HG03139 (cell line): Measurements from ENCODE around the gene RGS17.
"Not testable (repeated sequence)": the region's sequence is repeated elsewhere in the genome, so short reads cannot be mapped to it uniquely, and the experiment has no call there.

ENCODE experiments used
- ATAC-seq: cut with Tn5 transposase; IDR thresholded peaks from one replicate; pipeline ENCODE4 v1.9.1; 2021; ENCODE audit not compliant: unreplicated experiment

The RGS17 gene

GRCh38 chr6:153126218-153126617 lies 4.9 kb downstream of the RGS17 start:
- no peak for ATAC-seq

DNA sequence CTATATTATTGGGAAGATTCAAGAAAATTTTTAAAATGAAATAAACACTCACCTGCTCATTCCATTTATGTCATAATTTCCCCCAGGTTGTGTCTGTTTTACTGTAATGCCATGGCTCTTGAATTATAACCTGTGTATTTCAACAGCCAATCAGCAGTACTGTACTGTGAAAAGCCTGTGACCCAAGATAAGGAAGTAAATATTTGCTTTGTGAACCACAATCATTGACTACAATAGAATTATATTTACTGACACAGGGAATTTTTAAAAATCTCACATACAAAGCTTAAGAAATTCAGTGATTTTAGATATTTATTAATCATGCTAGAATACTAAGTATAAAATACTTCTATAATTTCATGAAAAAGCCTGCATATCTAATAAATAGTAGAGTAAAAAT lies 6.0 kb downstream of the RGS17 start:
- no peak for ATAC-seq

DNA sequence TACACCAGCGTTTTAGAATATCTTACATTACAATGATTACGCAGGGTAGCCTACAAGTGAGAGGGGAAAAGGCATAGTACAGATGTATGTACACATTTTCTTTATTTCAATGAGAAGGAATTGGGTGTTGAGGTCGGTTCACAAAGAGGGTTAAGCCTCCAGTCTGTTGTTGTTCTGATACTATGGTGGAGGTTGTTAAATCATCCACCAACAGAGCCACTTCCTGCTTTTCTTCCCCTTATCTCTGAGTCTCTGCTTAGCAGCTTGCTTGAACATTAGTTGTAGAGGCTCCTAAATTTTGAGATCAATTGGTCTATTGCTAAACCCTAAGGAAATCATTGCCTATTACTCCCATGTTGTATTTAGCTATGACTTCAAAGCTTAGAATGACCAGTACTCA lies 7.3 kb downstream of the RGS17 start:
- ATAC-seq, result peak; percentile 74

- ATAC-seq, result no peak
Measured at GRCh38 chr6:153121311-153121710, 9.8 kb downstream of the RGS17 start.

DNA sequence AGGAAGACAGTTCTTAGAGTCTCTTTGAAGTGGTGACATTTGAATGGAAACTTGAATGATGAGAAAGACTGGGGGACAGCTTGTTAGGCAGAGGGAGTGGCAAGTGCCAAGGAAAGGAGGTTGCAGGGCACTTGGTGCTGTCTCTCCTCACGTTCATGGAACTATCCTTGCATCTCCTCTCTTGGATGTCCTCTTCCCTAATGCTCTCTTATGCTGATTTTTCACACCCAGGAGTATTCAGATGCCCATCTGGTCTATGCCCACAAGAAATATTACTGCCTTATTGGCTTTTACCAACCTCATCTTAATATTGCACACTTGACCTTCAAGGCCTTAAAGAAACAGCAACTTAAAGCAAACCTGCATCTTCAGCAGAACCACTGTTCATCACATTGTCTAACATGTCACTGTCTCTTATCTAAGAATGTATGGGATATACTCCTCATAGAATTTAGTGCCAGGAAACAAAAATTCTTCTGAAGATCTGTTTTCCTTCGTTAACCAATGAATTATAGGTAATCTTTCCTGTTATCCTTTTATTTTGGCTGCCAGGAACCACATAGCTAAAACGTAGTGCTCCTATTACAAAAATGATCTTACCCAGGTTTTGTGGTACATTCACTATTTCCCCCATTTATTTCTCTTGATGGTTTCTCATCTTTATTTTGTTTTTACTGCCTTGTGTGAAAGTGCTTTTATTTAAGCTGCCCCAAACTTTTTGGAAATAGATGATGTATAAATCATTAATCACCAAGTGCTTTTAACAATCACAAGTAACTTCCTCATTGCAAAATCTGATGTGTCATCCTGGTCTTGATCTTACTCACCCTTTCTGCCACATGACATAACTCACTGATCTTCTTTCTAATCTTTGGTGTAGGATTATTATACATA lies 12.8 kb downstream of the RGS17 start:
- peak; percentile 98 for ATAC-seq

GRCh38 chr6:153111082-153111481 lies 20.0 kb downstream of the RGS17 start:
- not testable (repeated sequence) for ATAC-seq

DNA sequence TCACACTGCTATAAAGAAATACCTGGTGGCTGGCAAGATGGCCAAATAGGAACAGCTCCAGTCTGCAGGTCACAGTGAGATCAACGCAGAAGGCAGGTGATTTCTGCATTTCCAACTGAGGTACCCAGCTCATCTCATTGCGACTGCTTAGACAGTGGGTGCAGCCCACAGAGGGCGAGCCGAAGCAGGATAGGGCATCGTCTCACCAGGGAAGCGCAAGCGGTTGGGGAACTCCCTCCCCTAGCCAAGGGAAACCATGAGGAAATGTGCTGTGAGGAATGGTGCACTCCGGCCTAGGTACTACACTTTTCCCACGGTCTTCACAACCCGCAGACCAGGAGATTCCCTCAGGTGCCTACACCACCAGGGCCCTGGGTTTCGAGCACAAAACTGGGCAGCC lies 20.5 kb downstream of the RGS17 start:
- ATAC-seq, result not testable (repeated sequence)

GRCh38 chr6:153108315-153108714 lies 22.8 kb downstream of the RGS17 start:
- ATAC-seq, result no peak

DNA sequence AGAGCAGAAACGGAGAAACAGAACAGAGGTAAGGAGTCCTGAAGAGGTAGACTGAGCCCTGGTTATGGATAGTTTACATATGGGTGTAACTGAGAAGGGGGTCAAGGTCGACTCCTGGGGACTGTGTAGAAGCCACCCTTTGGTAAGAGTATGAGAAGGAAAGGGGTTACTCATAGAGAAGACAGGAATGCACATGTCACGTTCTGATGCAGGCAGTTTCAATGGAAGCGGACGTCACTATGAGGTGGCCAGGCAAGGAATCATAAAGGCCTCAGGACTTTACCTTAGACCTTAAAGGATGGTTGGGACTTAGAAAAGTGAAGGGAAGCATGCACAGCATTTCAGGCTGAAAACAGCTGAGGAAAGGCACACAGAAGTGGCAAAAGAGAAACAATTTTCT lies 25.1 kb downstream of the RGS17 start:
- no peak for ATAC-seq

DNA sequence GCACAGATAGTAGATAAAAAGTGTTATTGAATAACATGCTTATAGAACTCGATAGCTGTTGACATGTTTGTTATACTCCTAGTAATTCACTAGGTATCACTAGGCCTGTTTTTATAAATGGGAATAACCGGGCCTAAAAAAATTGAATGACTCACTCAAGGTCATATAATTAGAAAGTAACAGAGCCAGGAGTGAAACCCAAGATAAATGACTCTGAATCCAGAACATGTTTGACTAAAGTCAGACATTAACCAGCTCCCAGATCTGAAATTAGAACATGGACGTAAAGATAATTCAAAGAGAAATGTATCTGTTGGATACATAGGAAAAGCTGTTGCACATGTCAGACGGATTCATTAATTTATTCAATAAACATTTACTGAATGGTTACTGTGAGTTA lies 26.9 kb downstream of the RGS17 start:
- ATAC-seq, result no peak

GRCh38 chr6:153103319-153103655 lies 27.8 kb downstream of the RGS17 start:
- ATAC-seq, result no peak

DNA sequence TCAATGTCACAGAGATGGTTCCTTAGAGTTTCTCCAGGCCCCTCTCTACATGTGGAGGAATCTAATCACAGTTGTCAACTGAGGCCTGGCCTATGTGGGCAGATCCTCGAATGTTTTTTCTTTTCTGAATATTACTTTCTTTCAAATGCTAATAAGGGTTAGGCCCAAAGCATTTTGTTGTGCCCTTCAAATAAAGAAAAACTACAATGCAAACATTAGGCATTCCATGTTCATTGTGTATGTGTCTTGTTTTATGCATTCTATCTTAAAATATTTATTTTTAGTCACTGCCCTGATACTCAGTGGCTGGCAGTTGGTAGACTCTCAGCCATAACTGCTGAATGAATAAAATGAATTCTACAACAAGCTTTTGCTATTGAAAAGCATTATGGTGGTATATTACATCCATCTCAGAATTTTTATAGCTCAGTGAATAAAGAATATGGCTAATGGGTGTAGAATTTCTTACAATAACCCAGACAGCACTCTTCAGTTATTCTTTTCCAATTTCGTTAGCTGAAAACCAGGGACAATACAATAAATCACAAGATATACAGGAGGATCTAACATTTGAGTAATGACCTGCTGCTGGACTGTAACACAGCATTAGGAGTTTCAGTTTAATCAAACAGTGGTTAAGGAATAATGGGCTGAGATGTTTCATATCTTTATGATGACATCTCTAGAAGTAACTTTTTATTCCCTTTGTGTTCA lies 28.3 kb downstream of the RGS17 start:
- no peak for ATAC-seq

GRCh38 chr6:153101461-153101860 lies 29.6 kb downstream of the RGS17 start:
- ATAC-seq, result no peak

GRCh38 chr6:153099636-153100035 lies 31.4 kb downstream of the RGS17 start:
- ATAC-seq, result peak; percentile 47

DNA sequence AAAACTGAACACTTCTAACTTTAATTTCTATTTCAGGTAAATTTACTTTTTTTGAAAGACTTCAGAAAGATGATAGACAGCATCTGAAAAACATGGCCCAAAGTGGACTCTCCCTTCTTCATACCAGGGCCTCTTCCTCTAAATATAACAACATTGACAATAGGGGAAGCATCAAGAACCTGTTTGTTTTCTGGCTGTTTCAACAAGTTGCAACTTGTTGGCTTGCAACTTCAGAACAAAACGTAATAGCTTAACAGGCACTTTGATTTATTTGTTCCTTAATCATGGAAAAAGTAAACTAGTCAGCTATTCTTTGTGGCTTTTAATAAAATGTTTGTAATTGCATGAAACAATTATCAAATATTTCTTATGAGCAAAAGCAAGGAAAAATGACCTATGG lies 34.3 kb downstream of the RGS17 start:
- no peak for ATAC-seq

GRCh38 chr6:153096031-153096430 lies 35.1 kb downstream of the RGS17 start:
- ATAC-seq, result no peak

GRCh38 chr6:153092082-153093013 lies 38.7 kb downstream of the RGS17 start:
- peak; percentile 81 for ATAC-seq

GRCh38 chr6:153090241-153090930 lies 40.7 kb downstream of the RGS17 start:
- no peak for ATAC-seq

DNA sequence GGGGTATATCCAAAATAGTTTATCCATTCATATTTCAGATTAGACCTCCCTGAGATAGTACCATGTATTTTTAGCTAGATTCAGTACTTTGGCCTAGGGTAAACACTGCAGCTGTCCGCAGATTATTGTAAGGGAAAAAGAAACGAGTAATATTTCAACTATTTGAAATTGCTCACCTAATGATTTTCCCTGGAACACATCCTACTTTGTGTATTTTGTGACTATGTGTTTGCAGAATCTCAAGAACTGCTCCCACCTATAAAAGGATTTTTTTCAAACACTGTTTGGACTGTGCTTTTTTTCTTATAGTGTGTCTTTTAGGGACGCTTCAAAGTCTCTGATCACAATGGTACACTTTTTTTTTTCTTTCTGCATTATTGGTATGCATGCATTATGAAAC lies 42.3 kb downstream of the RGS17 start:
- ATAC-seq, result no peak

GRCh38 chr6:153087436-153087835 lies 43.6 kb downstream of the RGS17 start:
- ATAC-seq, result no peak
